H9 (cell line): Measurements from ENCODE around the gene KRTAP5-11. TPM values are rescaled to one million over a fixed set of nuclear protein-coding genes. Genes with fewer than 3 reads are reported as not detected.

Experiments used
- DNase-seq: peaks from one replicate; pipeline ENCODE4 v3.0.0-alpha.2; 2017
- H2AFZ ChIP-seq: one replicate; pipeline ENCODE4 v1.6.1; 2013; ENCODE audit warnings: mild to moderate bottlenecking, low read length, control low read depth, moderate library complexity
- H2AK5ac ChIP-seq: 2 replicates; pipeline ENCODE4 v1.6.1; 2013; ENCODE audit warnings: low read length, control low read depth, mixed read lengths; ENCODE audit not compliant: insufficient read length
- H2BK120ac ChIP-seq: one replicate; pipeline ENCODE4 v1.6.1; 2013; ENCODE audit warnings: low read depth, mild to moderate bottlenecking, low read length, control low read depth, inconsistent platforms; ENCODE audit not compliant: poor library complexity, severe bottlenecking
- H2BK12ac ChIP-seq: 2 replicates; pipeline ENCODE4 v1.6.1; 2013; ENCODE audit warnings: low read length, control low read depth, mixed read lengths, low read depth; ENCODE audit not compliant: insufficient read length
- H2BK15ac ChIP-seq: 2 replicates; pipeline ENCODE4 v1.6.1; 2013; ENCODE audit warnings: low read depth, low read length, control low read depth
- H2BK20ac ChIP-seq: one replicate; pipeline ENCODE4 v1.6.1; 2013; ENCODE audit warnings: low read depth, mild to moderate bottlenecking, low read length, control low read depth, inconsistent platforms; ENCODE audit not compliant: poor library complexity, severe bottlenecking
- H2BK5ac ChIP-seq: 2 replicates; pipeline ENCODE4 v1.6.1; 2013; ENCODE audit warnings: low read length, control low read depth, mixed read lengths; ENCODE audit not compliant: insufficient read length
- H3K14ac ChIP-seq: 2 replicates; pipeline ENCODE4 v1.6.1; 2013; ENCODE audit warnings: low read length, control low read depth; ENCODE audit not compliant: insufficient read depth
- H3K18ac ChIP-seq: 2 replicates; pipeline ENCODE4 v1.6.1; 2013; ENCODE audit warnings: low read depth, mild to moderate bottlenecking, mixed read lengths, low read length, control low read depth; ENCODE audit not compliant: insufficient read length
- H3K23ac ChIP-seq: 2 replicates; pipeline ENCODE4 v1.6.1; 2013; ENCODE audit warnings: low read length, control low read depth, mixed read lengths, low read depth; ENCODE audit not compliant: insufficient read length
- H3K23me2 ChIP-seq: 2 replicates; pipeline ENCODE4 v1.6.1; 2013; ENCODE audit warnings: low read depth, mild to moderate bottlenecking, mixed read lengths, low read length, control low read depth; ENCODE audit not compliant: insufficient read length, poor library complexity, severe bottlenecking
- H3K27ac ChIP-seq: 2 replicates; pipeline ENCODE4 v1.5.1; 2013; ENCODE audit warnings: low read length, control low read depth, mixed read lengths, low read depth; ENCODE audit not compliant: insufficient read length
- H3K27me3 ChIP-seq: 2 replicates; pipeline ENCODE4 v1.6.1; 2013; ENCODE audit warnings: low read length, control low read depth, inconsistent platforms; ENCODE audit not compliant: insufficient read depth
- H3K4ac ChIP-seq: 2 replicates; pipeline ENCODE4 v1.6.1; 2013; ENCODE audit warnings: low read depth, mild to moderate bottlenecking, control low read depth, inconsistent platforms, low read length, moderate library complexity
- H3K4me1 ChIP-seq: 2 replicates; pipeline ENCODE4 v1.6.1; 2013; ENCODE audit warnings: low read length, control low read depth, inconsistent platforms; ENCODE audit not compliant: insufficient read depth
- H3K4me2 ChIP-seq: 2 replicates; pipeline ENCODE4 v1.6.1; 2013; ENCODE audit warnings: low read length, control low read depth, mixed read lengths; ENCODE audit not compliant: insufficient read length, insufficient read depth
- H3K56ac ChIP-seq: 2 replicates; pipeline ENCODE4 v1.6.1; 2013; ENCODE audit warnings: low read depth, mild to moderate bottlenecking, mixed read lengths, low read length, control low read depth; ENCODE audit not compliant: insufficient read length
- H3K79me1 ChIP-seq: 2 replicates; pipeline ENCODE4 v1.6.1; 2013; ENCODE audit warnings: low read depth, mild to moderate bottlenecking, moderate library complexity, low read length, control low read depth, inconsistent platforms; ENCODE audit not compliant: insufficient read depth, poor library complexity, severe bottlenecking
- H3K79me2 ChIP-seq: 2 replicates; pipeline ENCODE4 v1.6.1; 2013; ENCODE audit warnings: low read length, control low read depth, inconsistent platforms; ENCODE audit not compliant: insufficient read depth
- H3K9ac ChIP-seq: 2 replicates; pipeline ENCODE4 v1.6.1; 2013; ENCODE audit warnings: low read length, control low read depth, mixed read lengths; ENCODE audit not compliant: insufficient read length; ENCODE audit errors: extremely low read depth
- H3K9me3 ChIP-seq: one replicate; pipeline ENCODE4 v1.6.1; 2013; ENCODE audit warnings: low read depth, low read length, inconsistent platforms; ENCODE audit not compliant: control insufficient read depth
- H3T11ph ChIP-seq: one replicate; pipeline ENCODE4 v1.6.1; 2013; ENCODE audit warnings: mild to moderate bottlenecking, low read length, control low read depth, inconsistent platforms
- H4K20me1 ChIP-seq: one replicate; pipeline ENCODE4 v1.6.1; 2013; ENCODE audit not compliant: control insufficient read depth, insufficient read length, insufficient read depth
- H4K5ac ChIP-seq: 2 replicates; pipeline ENCODE4 v1.6.1; 2013; ENCODE audit warnings: low read depth, mild to moderate bottlenecking, mixed read lengths, low read length, control low read depth; ENCODE audit not compliant: insufficient read length
- H4K8ac ChIP-seq: replicated peaks from 2 replicates; pipeline ENCODE4 v1.6.1; 2013; ENCODE audit warnings: low read length, control low read depth, mixed read lengths, low read depth; ENCODE audit not compliant: insufficient read length
- H4K91ac ChIP-seq: 2 replicates; pipeline ENCODE4 v1.6.1; 2013; ENCODE audit warnings: low read depth, mild to moderate bottlenecking, moderate library complexity, mixed read lengths, low read length, control low read depth; ENCODE audit not compliant: insufficient read length
- H3K27ac Mint-ChIP-seq, 3 experiments: 2 replicates in 2 of 3; 3 replicates in 1 of 3; pipeline ENCODE4 v1.8.0; 2020 to 2021; ENCODE audit warnings: mixed read lengths in 3 of 3, mild to moderate bottlenecking in 1 of 3, moderate library complexity in 1 of 3
- H3K27me3 Mint-ChIP-seq: 2 replicates; pipeline ENCODE4 v1.8.0; 2021; ENCODE audit warnings: low read depth, mild to moderate bottlenecking, moderate library complexity, mixed read lengths
- H3K36me3 Mint-ChIP-seq, 3 experiments: 2 replicates in 2 of 3; 3 replicates in 1 of 3; pipeline ENCODE4 v1.8.0; 2020 to 2021; ENCODE audit warnings: low read depth in 3 of 3, mixed read lengths in 3 of 3; ENCODE audit not compliant: insufficient read depth in 1 of 3
- H3K4me1 Mint-ChIP-seq, 2 experiments: 2 replicates each; pipeline ENCODE4 v1.8.0; 2020; ENCODE audit warnings: mixed read lengths in 2 of 2
- H3K4me3 Mint-ChIP-seq, 2 experiments: 2 replicates in 1 of 2; 3 replicates in 1 of 2; pipeline ENCODE4 v1.8.0; 2020 to 2021; ENCODE audit warnings: mild to moderate bottlenecking in 2 of 2, mixed read lengths in 2 of 2, moderate library complexity in 1 of 2
- H3K9me3 Mint-ChIP-seq, 2 experiments: 2 replicates in 1 of 2; 3 replicates in 1 of 2; pipeline ENCODE4 v1.8.0; 2020; ENCODE audit warnings: mild to moderate bottlenecking in 2 of 2, mixed read lengths in 2 of 2, moderate library complexity in 1 of 2
- CTCF ChIP-seq: fragments of 200-600 bp; sonication (generic); conservative IDR thresholded peaks from 3 replicates; pipeline ENCODE4 v1.8.0; 2021; ENCODE audit warnings: antibody characterized with exemption, mild to moderate bottlenecking
- WGBS: extraction: QIAGEN DNeasy Blood & Tissue Kit; methylation state at CpG from one replicate; pipeline ENCODE4 v1.1.7; 2013; ENCODE audit warnings: missing lambda C conversion rate, low lambda C conversion rate, mixed read lengths; ENCODE audit not compliant: insufficient read length; ENCODE audit errors: extremely low coverage; 5-methylcytosine and 5-hydroxymethylcytosine counted together
- total RNA-seq: library from RNA; stranded (reverse); gene quantifications from 2 replicates; pipeline ENCODE4 v1.2.1, GENCODE V29; 2021

KRTAP5-11 gene
- total RNA-seq, 1 experiment from 2014 or later: not detected

GRCh38 chr11:71544525-71545214, 38.0 kb downstream of the KRTAP5-11 start:
- Histone ChIP-seq H4K5ac (no peak overlapping the region), H3K9me3 (no peaks in the 10 kb centered on the region), H2BK5ac (no peak overlapping the region), H3K9ac (no peak overlapping the region), H3K23me2 (no peaks in the 10 kb centered on the region), H3K4ac (no peak overlapping the region), H2BK12ac (no peak overlapping the region), H3K27me3 (no peaks in the 10 kb centered on the region), H3T11ph (no peak overlapping the region), H2BK15ac (no peak overlapping the region), H3K23ac (no peak overlapping the region), H3K79me1 (no peaks in the 10 kb centered on the region), H2BK120ac (no peak overlapping the region), H3K4me1 (no peaks in the 10 kb centered on the region), H4K91ac (no peak overlapping the region), H3K18ac (no peak overlapping the region), H4K8ac (no peak overlapping the region), H4K20me1 (no peaks in the 10 kb centered on the region), H3K4me2 (no peak overlapping the region), H3K56ac (no peak overlapping the region), H3K14ac (no peak overlapping the region), H2BK20ac (no peak overlapping the region), H2AFZ (no peak overlapping the region), H3K79me2 (no peaks in the 10 kb centered on the region), H3K27ac (no peak overlapping the region), H2AK5ac (no peak overlapping the region)
- TF ChIP-seq CTCF: no peak
- WGBS: no CpG with 5 or more reads among the region's 6 CpGs
- no peak overlapping the region for H3K27ac Mint-ChIP-seq
- H3K4me3 Mint-ChIP-seq: no peak overlapping the region
- H3K36me3 Mint-ChIP-seq: peaks cover 5 to 25% (median 12%) of the 10 kb centered on the region in 3 experiments; a peak in 6 of 7 replicates
- peaks cover 27 to 28% of the 10 kb centered on the region in 2 experiments for H3K4me1 Mint-ChIP-seq
- peaks cover 14 to 16% of the 10 kb centered on the region in 2 experiments for H3K9me3 Mint-ChIP-seq
- no peak for DNase-seq
- H3K27me3 Mint-ChIP-seq: peaks cover 51% of the 10 kb centered on the region
